ENCODE measurements around the gene RALB. TPM values are rescaled to one million over a fixed set of nuclear protein-coding genes. Genes with fewer than 3 reads are reported as not detected.
A peak's percentile ranks its signal among the peaks of the same experiment; 100 is the strongest.

RALB gene
- polyA plus RNA-seq, 1 of the 3 experiments (the other 2 are of a cell fraction) = 37.2 TPM

GRCh38 chr2:120243211-120243610 lies 9.4 kb upstream of the RALB start:
- Histone ChIP-seq H3K9me3 (no peaks in the 10 kb centered on the region), H3F3A (replicated peaks; ENCODE audit: insufficient read depth) (peaks cover 9% of the 10 kb centered on the region), H3K4me2 (no peak overlapping the region), H3K27me3 (ENCODE audit: insufficient read depth) (no peaks in the 10 kb centered on the region), H3K4me1 (ENCODE audit: control insufficient read depth in 1 of 2, insufficient read depth in 2 of 2, low read depth in 1 of 2, low read length in 1 of 2) (peaks cover 19 to 31% of the 10 kb centered on the region in 2 experiments; a peak in 3 of 4 replicates), H3K9ac (no peak overlapping the region), H4K20me1 (ENCODE audit: insufficient read depth) (no peaks in the 10 kb centered on the region), H3K27ac (ENCODE audit: low read depth in 2 of 2, low read length in 1 of 2) (no peak overlapping the region), H3K36me3 (replicated peaks in 1 of 2; ENCODE audit: control insufficient read depth in 1 of 2, insufficient read depth in 2 of 2, low read length in 1 of 2) (no peaks in the 10 kb centered on the region), H3K9me2 (no peaks in the 10 kb centered on the region), H3K4me3 (ENCODE audit: low read depth in 2 of 2, low read length in 1 of 2) (no peak overlapping the region), H2AFZ (ENCODE audit: low read depth) (peak overlapping the region; percentile 39; the same call in 1 of the 2 replicates), H3K79me2 (ENCODE audit: insufficient read depth) (no peaks in the 10 kb centered on the region)
- no peak for DNase-seq
- 51% methylated on average over 2 of the region's 3 CpGs for WGBS (ENCODE audit: low lambda C conversion rate)
- POLR2A ChIA-PET = no interaction called here
- no peak for TF ChIP-seq EP300 (IDR thresholded peaks at IDR 0.05; ENCODE audit: borderline replicate concordance in 1 of 2, low read depth in 1 of 2, low read length in 1 of 2)
- no peak for TF ChIP-seq CHD2 (IDR thresholded peaks at IDR 0.05; ENCODE audit: low read length, partially characterized antibody)
- no peak for TF ChIP-seq EZH2phosphoT487 (IDR thresholded peaks at IDR 0.05; ENCODE audit: borderline replicate concordance, low read depth)
- no peak for TF ChIP-seq FOXJ3 (CRISPR knock-in tag; IDR thresholded peaks at IDR 0.05)
- TF ChIP-seq SIN3A (IDR thresholded peaks at IDR 0.05; ENCODE audit: borderline replicate concordance, low read depth, low read length) = no peak
- TF ChIP-seq FOSL2 (IDR thresholded peaks at IDR 0.05; ENCODE audit: borderline replicate concordance, low read depth) = peak; percentile 34; the same call in 1 of the 2 replicates
- no peak for TF ChIP-seq RFX5 (IDR thresholded peaks at IDR 0.05; ENCODE audit: low read length)
- no peak for TF ChIP-seq TEAD4 (IDR thresholded peaks at IDR 0.05; ENCODE audit: borderline replicate concordance, insufficient read depth)
- CTCF ChIA-PET = no interaction called here

GRCh38 chr2:120243875-120244553 lies 8.6 kb upstream of the RALB start:
- peaks cover 12 to 31% of the 10 kb centered on the region in 2 experiments; a peak in 3 of 4 replicates for H3K4me1 ChIP-seq (ENCODE audit: control insufficient read depth in 1 of 2, insufficient read depth in 2 of 2, low read depth in 1 of 2, low read length in 1 of 2)
- POLR2A ChIA-PET = no interaction called here
- 92% methylated on average over 4 of the region's 9 CpGs for WGBS (ENCODE audit: low lambda C conversion rate)
- no peak overlapping the region for H3K4me3 ChIP-seq (ENCODE audit: low read depth in 2 of 2, low read length in 1 of 2)
- TF ChIP-seq TCF12 (IDR thresholded peaks at IDR 0.05) (no peak), USF2 (IDR thresholded peaks at IDR 0.05; ENCODE audit: borderline replicate concordance, low read depth, low read length) (no peak), EZH2phosphoT487 (IDR thresholded peaks at IDR 0.05; ENCODE audit: borderline replicate concordance, low read depth) (no peak), TEAD4 (IDR thresholded peaks at IDR 0.05; ENCODE audit: borderline replicate concordance, insufficient read depth) (no peak), FOXM1 (IDR thresholded peaks at IDR 0.05; ENCODE audit: low read depth) (no peak), ZBTB33 (IDR thresholded peaks at IDR 0.05; ENCODE audit: borderline replicate concordance, low read depth) (no peak), RXRA (IDR thresholded peaks at IDR 0.05; ENCODE audit: borderline replicate concordance, low read depth) (no peak)
- peaks cover 7% of the 10 kb centered on the region for H3F3A ChIP-seq (replicated peaks; ENCODE audit: insufficient read depth)
- H3K9ac ChIP-seq = no peak overlapping the region
- no peaks in the 10 kb centered on the region for H3K27me3 ChIP-seq (ENCODE audit: insufficient read depth)
- H3K36me3 ChIP-seq (replicated peaks in 1 of 2; ENCODE audit: control insufficient read depth in 1 of 2, insufficient read depth in 2 of 2, low read length in 1 of 2) = no peaks in the 10 kb centered on the region
- no peaks in the 10 kb centered on the region for H3K9me2 ChIP-seq
- no peaks in the 10 kb centered on the region for H4K20me1 ChIP-seq (ENCODE audit: insufficient read depth)
- H2AFZ ChIP-seq (ENCODE audit: low read depth) = no peak overlapping the region
- no peak for DNase-seq
- H3K4me2 ChIP-seq = no peak overlapping the region
- CTCF ChIA-PET = interaction anchor here (1.5 kb wide), 1 partner anchor 8 kb away, joined by 5 read pairs; no protein-coding TSS in a partner anchor
- H3K27ac ChIP-seq (ENCODE audit: low read depth in 2 of 2, low read length in 1 of 2) = no peak overlapping the region
- no peaks in the 10 kb centered on the region for H3K79me2 ChIP-seq (ENCODE audit: insufficient read depth)
- no peaks in the 10 kb centered on the region for H3K9me3 ChIP-seq

All from SK-N-SH (cell line).